Psoas muscle (tissue), 8 donors: ENCODE measurements around the gene ABCD4. TPM values are rescaled to one million over a fixed set of nuclear protein-coding genes. Genes with fewer than 3 reads are reported as not detected.

Experiments
- ATAC-seq, 4 donors: fragments of 200-7000 bp; cut with Tn5 transposase; one replicate each; pipeline ENCODE4 v1.9.1; 2020; ENCODE audit warnings: moderate library complexity in 3 of 4, mild to moderate bottlenecking in 2 of 4
- DNase-seq, 2 donors: peaks; one replicate each; pipeline ENCODE4 v3.0.0-alpha.2; 2020
- H3K27ac ChIP-seq: fragments of 200-600 bp; one replicate; pipeline ENCODE4 v1.8.0; 2022
- H3K27me3 ChIP-seq, 3 donors: fragments of 200-600 bp in 1 of 3; one replicate each; pipeline versions ENCODE4 v1.6.1 to v1.8.0; 2013 to 2022; ENCODE audit warnings: low read length in 2 of 3, mild to moderate bottlenecking in 2 of 3, moderate library complexity in 1 of 3; ENCODE audit not compliant: insufficient read depth in 3 of 3
- H3K36me3 ChIP-seq, 2 donors: fragments of 200-600 bp in 1 of 2; one replicate each; pipeline versions ENCODE4 v1.6.1 to v1.8.0; 2013 to 2022; ENCODE audit warnings: low read depth in 1 of 2, mild to moderate bottlenecking in 1 of 2, moderate library complexity in 1 of 2; ENCODE audit not compliant: insufficient read depth in 1 of 2
- H3K4me1 ChIP-seq: fragments of 200-600 bp; one replicate; pipeline ENCODE4 v1.8.0; 2022
- H3K4me3 ChIP-seq: fragments of 200-600 bp; one replicate; pipeline ENCODE4 v1.8.0; 2022; ENCODE audit warnings: mild to moderate bottlenecking
- H3K9me3 ChIP-seq: fragments of 200-600 bp; one replicate; pipeline ENCODE4 v1.8.0; 2022
- WGBS, 3 donors: extraction: QIAGEN DNeasy Blood & Tissue Kit; methylation state at CpG; one replicate each; pipeline versions ENCODE4 v1.1.6 to v1.1.7; 2013; 5-methylcytosine and 5-hydroxymethylcytosine counted together
- intact Hi-C, 2 donors: fragments of 100-400 bp; cut with DNase I; formaldehyde crosslinking; loops; one replicate each; pipeline versions ENCODE4 v1.11.0 to v1.14.2; 2022
- polyA plus RNA-seq, 3 donors: library from polyadenylated mRNA; stranded (reverse); fragments of 200-250 nt; gene quantifications; one replicate each; pipeline ENCODE4 v1.2.3, GENCODE V29; 2013
- total RNA-seq, 4 donors: library from RNA; stranded (reverse); fragmentation: NEBNext Ultra II Directional in 2 of 4; extraction: Animal tissue kit (Norgen Biotek cat#: 25700) in 2 of 4; gene quantifications; one replicate each; pipeline versions ENCODE4 v1.2.1 to v1.2.4, GENCODE V29; 2021 to 2023
- TF ChIP-seq, protein P1 (sequence below): fragments of 200-600 bp; IDR thresholded peaks from one replicate; pipeline ENCODE4 v1.8.0; 2022; ENCODE audit warnings: antibody characterized with exemption
- donor health status: healthy with polysubstance abuse.
- donor health status: DM: no; HTN: no; CAD: no; lungs with moderate emphysema.
- donor health status: Bipolar disorder and iron deficiency.
- donor health status: healthy.
- donor health status: DM: yes; HTN: yes; CAD: no.
- donor health status: DM: no; HTN: no; CAD: no.
- donor health status: DM: no; HTN: no; CAD: no.
- donor health status: DM: yes; HTN: yes; CAD: no.

The ABCD4 gene
- total and polyA plus RNA-seq, 7 donors, result 11.4 to 26.2 (median 15.3) TPM

DNA sequence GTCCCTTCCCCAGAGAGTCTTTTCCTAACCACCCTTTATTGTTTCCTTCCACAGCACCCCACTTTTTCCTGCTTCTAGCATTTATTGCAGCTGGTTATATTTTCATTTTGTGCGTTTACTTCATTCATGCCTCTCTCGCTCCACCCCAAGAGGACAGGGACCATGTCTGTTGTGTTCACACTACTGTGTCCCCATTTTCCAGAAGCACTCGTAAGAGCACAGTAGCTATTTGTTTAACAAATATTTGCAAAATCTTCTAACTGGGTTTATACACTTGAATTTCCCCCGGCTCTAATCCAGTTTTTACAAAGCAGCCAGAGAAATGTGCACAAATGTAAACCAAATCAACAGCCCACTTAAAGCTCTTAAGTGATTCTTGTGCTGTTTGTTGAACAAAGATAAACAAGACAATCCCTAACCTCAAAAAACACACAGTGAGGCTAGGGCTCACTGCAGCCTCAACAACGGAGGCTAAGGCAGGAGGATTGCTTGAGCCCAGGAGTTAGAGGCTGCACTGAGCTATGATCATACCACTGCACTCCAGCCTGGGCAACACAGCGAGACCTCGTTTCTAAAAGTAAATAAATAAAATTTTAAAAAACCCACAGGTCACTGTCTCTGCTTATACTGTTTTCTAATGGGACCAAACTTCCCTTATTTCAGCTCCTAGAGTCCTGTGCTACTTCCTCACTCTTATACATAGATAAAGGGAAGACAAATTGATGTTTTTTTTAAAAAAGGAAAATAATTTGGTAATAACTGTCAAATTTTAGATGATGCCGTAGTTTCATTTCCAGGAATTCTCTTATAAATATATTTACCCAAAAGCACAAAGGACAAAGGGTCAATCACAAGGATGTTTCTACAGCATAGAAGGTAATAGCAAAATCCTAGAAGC, 6.6 kb upstream of the ABCD4 start:
- intact Hi-C loops, result no loop called here

DNA sequence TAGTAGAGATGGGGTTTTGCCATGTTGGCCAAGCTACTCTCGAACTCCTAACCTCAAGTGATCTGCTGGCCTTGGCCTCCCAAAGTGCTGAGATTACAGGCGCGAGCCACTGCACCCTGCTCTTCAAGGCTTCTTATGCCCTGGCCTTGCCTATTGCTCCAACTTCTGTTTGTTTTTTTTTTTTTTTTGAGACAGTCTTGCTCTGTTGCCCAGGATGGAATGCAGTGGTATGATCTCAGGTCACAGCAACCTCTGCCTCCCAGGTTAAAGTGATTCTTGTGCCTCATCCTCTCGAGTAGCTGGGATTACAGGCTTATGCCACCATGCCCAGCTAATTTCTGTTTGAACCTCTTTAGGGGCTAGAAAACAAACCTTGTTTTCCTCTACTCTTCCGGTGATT, 6.0 kb upstream of the ABCD4 start:
- Histone ChIP-seq H3K9me3 (no peaks in the 10 kb centered on the region), H3K27me3 (no peaks in the 10 kb centered on the region), H3K4me3 (no peak overlapping the region), H3K27ac (no peak overlapping the region), H3K4me1 (no peaks in the 10 kb centered on the region), H3K36me3 (no peaks in the 10 kb centered on the region)
- no peak for DNase-seq
- intact Hi-C loops, result no loop called here
- ATAC-seq, result no peak
- 79 to 89% (median 85%) methylated on average over 5 of the region's 5 CpGs for WGBS, 3 donors
- TF ChIP-seq, protein P1, sequence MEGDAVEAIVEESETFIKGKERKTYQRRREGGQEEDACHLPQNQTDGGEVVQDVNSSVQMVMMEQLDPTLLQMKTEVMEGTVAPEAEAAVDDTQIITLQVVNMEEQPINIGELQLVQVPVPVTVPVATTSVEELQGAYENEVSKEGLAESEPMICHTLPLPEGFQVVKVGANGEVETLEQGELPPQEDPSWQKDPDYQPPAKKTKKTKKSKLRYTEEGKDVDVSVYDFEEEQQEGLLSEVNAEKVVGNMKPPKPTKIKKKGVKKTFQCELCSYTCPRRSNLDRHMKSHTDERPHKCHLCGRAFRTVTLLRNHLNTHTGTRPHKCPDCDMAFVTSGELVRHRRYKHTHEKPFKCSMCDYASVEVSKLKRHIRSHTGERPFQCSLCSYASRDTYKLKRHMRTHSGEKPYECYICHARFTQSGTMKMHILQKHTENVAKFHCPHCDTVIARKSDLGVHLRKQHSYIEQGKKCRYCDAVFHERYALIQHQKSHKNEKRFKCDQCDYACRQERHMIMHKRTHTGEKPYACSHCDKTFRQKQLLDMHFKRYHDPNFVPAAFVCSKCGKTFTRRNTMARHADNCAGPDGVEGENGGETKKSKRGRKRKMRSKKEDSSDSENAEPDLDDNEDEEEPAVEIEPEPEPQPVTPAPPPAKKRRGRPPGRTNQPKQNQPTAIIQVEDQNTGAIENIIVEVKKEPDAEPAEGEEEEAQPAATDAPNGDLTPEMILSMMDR, result no peak

More for the DNA sequence above, 6.6 kb upstream of the ABCD4 start:
- Histone ChIP-seq H3K9me3 (no peaks in the 10 kb centered on the region), H3K4me3 (no peak overlapping the region), H3K27me3 (no peaks in the 10 kb centered on the region), H3K27ac (no peak overlapping the region), H3K4me1 (no peaks in the 10 kb centered on the region), H3K36me3 (no peaks in the 10 kb centered on the region)
- 83 to 86% (median 83%) methylated on average over 8 of the region's 8 CpGs for WGBS, 3 donors
- DNase-seq (no peak), ATAC-seq (no peak)
- TF ChIP-seq, protein P1, result no peak

DNA sequence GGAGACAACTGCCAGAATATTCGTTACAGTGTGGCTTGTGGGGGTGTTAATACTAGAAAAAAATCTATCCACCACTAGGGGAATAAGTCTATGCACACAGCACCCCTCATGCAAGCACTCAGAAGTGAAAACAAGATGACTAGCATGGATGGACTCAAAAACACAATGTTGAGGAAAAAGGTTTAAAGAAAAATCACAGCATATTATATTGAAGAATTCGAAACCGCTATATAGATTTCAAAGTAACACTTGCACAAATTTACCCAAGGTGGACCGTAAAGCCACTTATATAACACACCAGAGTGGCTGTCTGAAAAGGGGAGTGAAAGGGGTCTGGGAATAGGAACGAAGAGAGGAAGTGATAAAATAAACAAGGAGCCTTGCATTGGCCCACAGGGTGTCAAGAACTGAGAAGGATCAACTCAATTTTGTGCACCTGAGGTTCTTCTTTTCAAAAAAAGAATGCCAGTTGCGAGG, 544 bp downstream of the ABCD4 start:
- peak overlapping the region; percentile 86 for H3K27ac ChIP-seq
- DNase-seq, result no peak
- no peaks in the 10 kb centered on the region for H3K9me3 ChIP-seq
- TF ChIP-seq, protein P1, result peak; percentile 41
- ATAC-seq, result peak; percentile 62 to 80 (median 70)
- 0 to 1% (median 1%) methylated on average over 6 of the region's 6 CpGs for WGBS, 3 donors
- no peaks in the 10 kb centered on the region for H3K27me3 ChIP-seq
- intact Hi-C loops, result no loop called here
- peaks cover 7% of the 10 kb centered on the region for H3K4me1 ChIP-seq
- peak overlapping the region; percentile 98 for H3K4me3 ChIP-seq
- H3K36me3 ChIP-seq, result peaks cover 0 to 23% of the 10 kb centered on the region in 2 donors

DNA sequence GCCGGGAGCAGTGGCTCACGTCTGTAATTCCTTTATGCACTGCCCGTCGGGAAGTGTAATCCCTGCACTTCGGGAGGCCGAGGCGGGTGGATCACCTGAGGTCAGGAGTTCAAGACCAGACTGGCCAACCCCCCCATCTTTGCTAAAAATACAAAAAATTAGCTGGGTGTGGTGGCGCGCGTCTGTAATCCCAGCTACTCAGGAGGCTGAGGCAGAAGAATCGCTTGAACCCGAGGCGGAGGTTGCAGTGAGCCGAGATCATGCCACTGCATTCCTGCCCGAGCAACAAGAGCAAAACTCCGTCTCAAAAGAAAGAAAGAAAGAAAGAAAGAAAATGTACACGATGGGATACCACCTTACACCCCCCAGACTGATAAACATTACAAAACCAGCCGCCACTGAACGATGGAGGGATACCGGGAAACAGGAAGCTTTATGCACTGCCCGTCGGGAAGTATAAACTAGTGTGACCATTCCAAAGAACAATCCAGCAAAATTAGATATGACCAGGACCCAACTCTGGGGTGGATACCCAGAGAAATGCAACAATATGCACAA, 1.1 kb downstream of the ABCD4 start:
- Histone ChIP-seq H3K27ac (peak overlapping the region; percentile 86), H3K36me3 (peaks cover 0 to 29% of the 10 kb centered on the region in 2 donors), H3K27me3 (no peaks in the 10 kb centered on the region), H3K4me3 (peak overlapping the region; percentile 98), H3K4me1 (peaks cover 7% of the 10 kb centered on the region), H3K9me3 (no peaks in the 10 kb centered on the region)
- ATAC-seq (no peak), DNase-seq (no peak)
- intact Hi-C loops, result no loop called here
- TF ChIP-seq, protein P1, result no peak
- WGBS, 3 donors, result 20 to 23% (median 21%) methylated on average over 22 of the region's 22 CpGs
